BE2C (cell line): Measurements from ENCODE around the gene IL1RL1.

ENCODE experiments used
- DNase-seq: peaks from one replicate; pipeline ENCODE4 v3.0.0-alpha.2; 2020
- H3K27me3 ChIP-seq: fragments of 250-450 bp; sonication (Bioruptor Pico); 2 replicates; pipeline ENCODE4 v1.5.1; 2020; ENCODE audit warnings: mild to moderate bottlenecking
- H3K36me3 ChIP-seq: fragments of 250-450 bp; sonication (Bioruptor Pico); 2 replicates; pipeline ENCODE4 v1.5.1; 2020; ENCODE audit warnings: mild to moderate bottlenecking
- H3K4me1 ChIP-seq: fragments of 250-450 bp; sonication (Bioruptor Pico); 2 replicates; pipeline ENCODE4 v1.5.1; 2020
- H3K4me3 ChIP-seq: 2 replicates; pipeline ENCODE4 v1.5.1; 2011; ENCODE audit warnings: low read depth, low read length
- H3K9me3 ChIP-seq: fragments of 250-450 bp; sonication (Bioruptor Pico); 2 replicates; pipeline ENCODE4 v1.5.1; 2020
- CTCF ChIP-seq: IDR thresholded peaks from 2 replicates; pipeline ENCODE4 v1.5.1; 2012; ENCODE audit warnings: mild to moderate bottlenecking, low read depth, low read length

The IL1RL1 gene

GRCh38 chr2:102268510-102269199 lies 42.7 kb upstream of the IL1RL1 start:
- H3K4me3 ChIP-seq, result no peak overlapping the region
- no peaks in the 10 kb centered on the region for H3K27me3 ChIP-seq
- no peak for TF ChIP-seq CTCF
- no peaks in the 10 kb centered on the region for H3K36me3 ChIP-seq
- H3K9me3 ChIP-seq, result no peaks in the 10 kb centered on the region
- H3K4me1 ChIP-seq, result no peaks in the 10 kb centered on the region
- DNase-seq, result no peak

- DNase-seq, result no peak
- no peaks in the 10 kb centered on the region for H3K9me3 ChIP-seq
- H3K27me3 ChIP-seq, result no peaks in the 10 kb centered on the region
- H3K36me3 ChIP-seq, result no peaks in the 10 kb centered on the region
- TF ChIP-seq CTCF, result no peak
- no peaks in the 10 kb centered on the region for H3K4me1 ChIP-seq
- H3K4me3 ChIP-seq, result no peak overlapping the region
Observed at GRCh38 chr2:102269200-102269524, 42.2 kb upstream of the IL1RL1 start.

GRCh38 chr2:102271844-102272243 lies 39.5 kb upstream of the IL1RL1 start:
- Histone ChIP-seq H3K4me1 (no peaks in the 10 kb centered on the region), H3K36me3 (no peaks in the 10 kb centered on the region)

GRCh38 chr2:102273619-102274211 lies 37.6 kb upstream of the IL1RL1 start:
- Histone ChIP-seq H3K27me3 (no peaks in the 10 kb centered on the region), H3K36me3 (no peaks in the 10 kb centered on the region), H3K4me3 (no peak overlapping the region), H3K9me3 (no peaks in the 10 kb centered on the region), H3K4me1 (no peaks in the 10 kb centered on the region)
- DNase-seq, result no peak
- no peak for TF ChIP-seq CTCF

More at GRCh38 chr2:102271844-102272243, 39.5 kb upstream of the IL1RL1 start:
- DNase-seq, result no peak
- no peak overlapping the region for H3K4me3 ChIP-seq
- H3K9me3 ChIP-seq, result no peaks in the 10 kb centered on the region
- H3K27me3 ChIP-seq, result no peaks in the 10 kb centered on the region
- TF ChIP-seq CTCF, result no peak

- H3K4me1 ChIP-seq, result no peaks in the 10 kb centered on the region
- no peaks in the 10 kb centered on the region for H3K9me3 ChIP-seq
- H3K36me3 ChIP-seq, result no peaks in the 10 kb centered on the region
- no peaks in the 10 kb centered on the region for H3K27me3 ChIP-seq
- no peak overlapping the region for H3K4me3 ChIP-seq
- no peak for TF ChIP-seq CTCF
- DNase-seq, result no peak
Observed at GRCh38 chr2:102276549-102277201, 34.7 kb upstream of the IL1RL1 start.

- H3K4me1 ChIP-seq, result no peaks in the 10 kb centered on the region
- no peaks in the 10 kb centered on the region for H3K36me3 ChIP-seq
- DNase-seq, result no peak
- no peaks in the 10 kb centered on the region for H3K27me3 ChIP-seq
- no peaks in the 10 kb centered on the region for H3K9me3 ChIP-seq
- H3K4me3 ChIP-seq, result no peak overlapping the region
- TF ChIP-seq CTCF, result no peak
Observed at GRCh38 chr2:102277202-102277700, 34.1 kb upstream of the IL1RL1 start.
